Tibial artery (tissue), 4 donors: ENCODE data around the gene PERM1.

Experiments
- DNase-seq, 2 donors: peaks; one replicate each; pipeline ENCODE4 v3.0.0-alpha.2; 2019
- H3K27ac ChIP-seq, 2 donors: fragments of 200-600 bp; sonication (generic) in 1 of 2; 1 replicate in 1 of 2; 2 replicates in 1 of 2; pipeline ENCODE4 v1.5.1; 2018 to 2019; ENCODE audit warnings: mild to moderate bottlenecking in 1 of 2
- H3K27me3 ChIP-seq, 2 donors: fragments of 200-600 bp; sonication (generic) in 1 of 2; one replicate each; pipeline versions ENCODE4 v1.5.1 to v1.6.0; 2016 to 2019
- H3K36me3 ChIP-seq, 3 donors: fragments of 200-600 bp; sonication (generic) in 2 of 3; one replicate each; pipeline ENCODE4 v1.5.1; 2016 to 2019; ENCODE audit warnings: mild to moderate bottlenecking in 2 of 3
- H3K4me1 ChIP-seq, 4 donors: fragments of 200-600 bp; sonication (generic) in 2 of 4; 1 replicate in 3 of 4; 2 replicates in 1 of 4; pipeline ENCODE4 v1.5.1; 2016 to 2019
- H3K4me3 ChIP-seq, 2 donors: fragments of 200-600 bp; sonication (generic) in 1 of 2; 1 replicate in 1 of 2; 2 replicates in 1 of 2; pipeline ENCODE4 v1.5.1; 2018 to 2019; ENCODE audit warnings: mild to moderate bottlenecking in 2 of 2
- H3K9me3 ChIP-seq, 3 donors: fragments of 200-600 bp; sonication (generic) in 1 of 3; one replicate each; pipeline ENCODE4 v1.5.1; 2016 to 2019
- CTCF ChIP-seq, 2 experiments: fragments of 200-600 bp in 1 of 2; fragments of 450-650 bp in 1 of 2; IDR thresholded peaks; one replicate each; pipeline ENCODE4 v1.5.1; 2017 to 2019; ENCODE audit warnings: antibody characterized with exemption in 2 of 2, mild to moderate bottlenecking in 1 of 2, moderate library complexity in 1 of 2
- intact Hi-C: fragments of 100-400 bp; cut with DNase I; formaldehyde crosslinking; loops from one replicate; pipeline ENCODE4 v1.15.0; 2023; ENCODE audit warnings: low total_unique reads

PERM1 gene

GRCh38 chr1:967466-968343 is 14.2 kb downstream of the PERM1 start:
- no peak overlapping the region for H3K4me3 ChIP-seq
- intact Hi-C loops, result no loop called here
- TF ChIP-seq CTCF (IDR thresholded peaks at IDR 0.05), result no peak
- DNase-seq, result no peak
- H3K27me3 ChIP-seq, result peaks cover 0 to 50% of the 10 kb centered on the region in 2 donors
- H3K36me3 ChIP-seq, result peaks cover 0 to 13% (median 5%) of the 10 kb centered on the region in 3 donors
- no peak overlapping the region for H3K27ac ChIP-seq
- H3K4me1 ChIP-seq, result peaks cover 0 to 31% (median 14%) of the 10 kb centered on the region in 4 donors
- no peaks in the 10 kb centered on the region for H3K9me3 ChIP-seq

- peak; percentile 59 to 82 for DNase-seq
- peaks cover 0 to 41% of the 10 kb centered on the region in 2 donors for H3K27me3 ChIP-seq
- peak overlapping the region; percentile 57 to 78 for H3K4me3 ChIP-seq
- H3K27ac ChIP-seq, result peak overlapping the region; percentile 68 to 70
- H3K36me3 ChIP-seq, result peaks cover 0 to 22% (median 5%) of the 10 kb centered on the region in 3 donors
- H3K9me3 ChIP-seq, result no peaks in the 10 kb centered on the region
- intact Hi-C loops, result no loop called here
- peaks cover 0 to 31% (median 14%) of the 10 kb centered on the region in 4 donors for H3K4me1 ChIP-seq
- no peak for TF ChIP-seq CTCF (IDR thresholded peaks at IDR 0.05)
Observed at GRCh38 chr1:966704-967300, 15.1 kb downstream of the PERM1 start.

GRCh38 chr1:966135-966703 is 15.7 kb downstream of the PERM1 start, which contains the start of gene PLEKHN1:
Gene PLEKHN1, plus strand, starts transcription at chr1:966482. Its CDS starts 50 bp downstream, at chr1:966532.
- no peak for DNase-seq
- Histone ChIP-seq H3K27me3 (peaks cover 0 to 35% of the 10 kb centered on the region in 2 donors), H3K4me3 (peak within 1 kb of the TSS; percentile 57 to 78), H3K27ac (peak within 1 kb of the TSS; percentile 68 to 70), H3K9me3 (no peaks in the 10 kb centered on the region), H3K36me3 (peaks cover 0 to 22% (median 5%) of the 10 kb centered on the region in 3 donors), H3K4me1 (peaks cover 0 to 35% (median 18%) of the 10 kb centered on the region in 4 donors)
- intact Hi-C loops, result no loop called here
- no peak for TF ChIP-seq CTCF (IDR thresholded peaks at IDR 0.05)

GRCh38 chr1:965526-966134 is 16.3 kb downstream of the PERM1 start:
- H3K4me1 ChIP-seq, result peaks cover 0 to 39% (median 20%) of the 10 kb centered on the region in 4 donors
- intact Hi-C loops, result no loop called here
- H3K27ac ChIP-seq, result no peak overlapping the region
- H3K36me3 ChIP-seq, result peaks cover 0 to 22% (median 5%) of the 10 kb centered on the region in 3 donors
- peaks cover 0 to 29% of the 10 kb centered on the region in 2 donors for H3K27me3 ChIP-seq
- H3K9me3 ChIP-seq, result no peaks in the 10 kb centered on the region
- peak overlapping the region in 1 of 2 donors; percentile 78 for H3K4me3 ChIP-seq
- DNase-seq, result no peak
- TF ChIP-seq CTCF (IDR thresholded peaks at IDR 0.05), result no peak
